Upper lobe of left lung (tissue), 6 donors: ENCODE measurements around the gene ELF1. TPM values are rescaled to one million over a fixed set of nuclear protein-coding genes. Genes with fewer than 3 reads are reported as not detected.
A peak's percentile ranks its signal among the peaks of the same experiment; 100 is the strongest.

ENCODE experiments used
- ATAC-seq, 2 donors: fragments of 200-7000 bp; cut with Tn5 transposase; one replicate each; pipeline ENCODE4 v1.9.1; 2022; ENCODE audit warnings: mild to moderate bottlenecking in 2 of 2, moderate library complexity in 2 of 2; ENCODE audit not compliant: low FRiP score in 2 of 2
- DNase-seq, 2 donors: peaks; one replicate each; pipeline ENCODE4 v3.0.0-alpha.2; 2019 to 2020
- H3K27ac ChIP-seq, 4 donors: fragments of 200-600 bp; sonication (generic); one replicate each; pipeline ENCODE4 v1.5.1; 2016 to 2019
- H3K27me3 ChIP-seq, 4 donors: fragments of 200-600 bp; sonication (generic); one replicate each; pipeline ENCODE4 v1.5.1; 2017 to 2019
- H3K36me3 ChIP-seq, 4 donors: fragments of 200-600 bp; sonication (generic); one replicate each; pipeline ENCODE4 v1.5.1; 2016 to 2019
- H3K4me1 ChIP-seq, 4 donors: fragments of 200-600 bp; sonication (generic); one replicate each; pipeline ENCODE4 v1.5.1; 2018 to 2019
- H3K4me3 ChIP-seq, 4 donors: fragments of 200-600 bp; sonication (generic); one replicate each; pipeline ENCODE4 v1.5.1; 2017 to 2019; ENCODE audit warnings: mild to moderate bottlenecking in 2 of 4, moderate library complexity in 1 of 4
- H3K9me3 ChIP-seq, 4 donors: fragments of 200-600 bp; sonication (generic); one replicate each; pipeline ENCODE4 v1.5.1; 2018 to 2019
- EP300 ChIP-seq, 4 donors: sonication (generic); formaldehyde crosslinking; IDR thresholded peaks; one replicate each; pipeline ENCODE4 v1.5.1; 2017; ENCODE audit warnings: antibody characterized with exemption in 4 of 4, control low read depth in 2 of 4
- POLR2A ChIP-seq, 4 donors: fragments of 450-650 bp; IDR thresholded peaks; one replicate each; pipeline ENCODE4 v1.5.1; 2016 to 2017; ENCODE audit warnings: antibody characterized with exemption in 4 of 4, mild to moderate bottlenecking in 2 of 4
- POLR2AphosphoS5 ChIP-seq, 2 donors: sonication (generic); formaldehyde crosslinking; IDR thresholded peaks; one replicate each; pipeline ENCODE4 v1.5.1; 2017; ENCODE audit warnings: antibody characterized with exemption in 2 of 2
- WGBS, 2 donors: methylation state at CpG; one replicate each; pipeline ENCODE4 v1.1.5; 2017 to 2018; 5-methylcytosine and 5-hydroxymethylcytosine counted together
- total RNA-seq, 6 donors: library from RNA; depleted of rRNA in 4 of 6; stranded (reverse); fragments of >200 nt in 4 of 6; gene quantifications; one replicate each; pipeline versions ENCODE4 v1.1.0 to v1.2.1, GENCODE V29; 2016 to 2021
- TF ChIP-seq, protein P1 (sequence below), 6 experiments: fragments of 450-650 bp in 4 of 6; fragments of 200-600 bp in 2 of 6; sonication (generic) in 2 of 6; IDR thresholded peaks; one replicate each; pipeline ENCODE4 v1.5.1; 2016 to 2019; ENCODE audit warnings: antibody characterized with exemption in 6 of 6
- donor health status: DM: no; HTN: no; CAD: no; lungs with moderate emphysema.
- donor health status: DM: no; HTN: yes; CAD: no; lungs with severe emphysema.

ELF1 gene
- total RNA-seq, 6 donors from 2014 or later, result 52.6 to 134 (median 78.6) TPM

DNA sequence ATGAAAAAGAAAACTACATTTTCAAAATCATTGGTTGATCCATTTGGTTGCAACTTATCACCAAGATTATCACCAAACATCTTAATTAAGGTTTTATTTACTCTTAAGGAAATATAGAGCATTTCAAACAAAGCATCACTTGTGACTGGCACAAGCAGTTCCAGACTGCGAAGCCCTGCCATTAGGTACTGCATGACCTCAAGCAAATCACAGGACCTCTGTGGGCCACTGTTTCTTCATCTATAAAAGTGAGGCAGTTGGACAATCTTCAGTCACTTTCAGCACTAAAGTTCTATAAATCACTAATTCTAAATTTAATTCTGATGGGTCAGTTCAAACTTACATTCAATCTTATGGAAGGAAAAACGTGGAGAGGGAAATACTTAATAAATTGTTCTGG is 2.0 kb downstream of the ELF1 start:
- Histone ChIP-seq H3K9me3 (no peaks in the 10 kb centered on the region), H3K4me1 (peaks cover 23 to 31% (median 26%) of the 10 kb centered on the region in 4 donors), H3K4me3 (peak overlapping the region in 3 of 4 donors; percentile 30 to 43 (median 39)), H3K27ac (peak overlapping the region; percentile 84 to 91 (median 86)), H3K27me3 (no peaks in the 10 kb centered on the region), H3K36me3 (no peaks in the 10 kb centered on the region)
- peak in 1 of 2 donors; percentile 79 for DNase-seq
- ATAC-seq, result peak in 1 of 2 donors; percentile 48
- peak in 1 of 4 donors; percentile 58 for TF ChIP-seq POLR2A (IDR thresholded peaks at IDR 0.05)
- TF ChIP-seq EP300 (IDR thresholded peaks at IDR 0.05), result no peak
- WGBS, 2 donors, result 19 to 41% methylated on average over 2 of the region's 2 CpGs

DNA sequence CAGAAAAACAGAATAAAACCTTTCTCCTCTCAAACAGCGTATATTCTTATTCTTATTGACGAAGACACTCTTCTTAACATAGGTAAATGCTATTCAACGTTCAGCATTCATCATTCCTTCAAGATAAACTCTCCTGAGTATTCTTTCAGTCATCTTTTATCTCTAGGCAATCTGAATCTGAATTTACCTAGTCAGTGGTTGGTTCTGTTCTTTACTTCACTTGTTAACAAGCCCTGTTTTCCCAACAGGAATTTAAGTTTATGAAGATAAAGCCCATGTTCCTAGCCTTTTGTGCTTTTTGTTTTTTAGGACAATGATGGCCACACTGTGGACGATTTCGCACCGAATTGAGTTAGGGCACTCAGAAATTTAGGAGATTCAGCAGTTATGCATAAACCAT is 3.2 kb downstream of the ELF1 start:
- WGBS, 2 donors, result 70 to 80% methylated on average over 6 of the region's 6 CpGs
- ATAC-seq (no peak), DNase-seq (no peak)
- no peaks in the 10 kb centered on the region for H3K9me3 ChIP-seq
- H3K27me3 ChIP-seq, result no peaks in the 10 kb centered on the region
- H3K27ac ChIP-seq, result peak overlapping the region in 2 of 4 donors; percentile 20 to 55
- H3K4me3 ChIP-seq, result peak overlapping the region in 1 of 4 donors; percentile 24
- peaks cover 29 to 36% (median 31%) of the 10 kb centered on the region in 4 donors for H3K4me1 ChIP-seq
- H3K36me3 ChIP-seq, result no peaks in the 10 kb centered on the region
- no peak for TF ChIP-seq POLR2A (IDR thresholded peaks at IDR 0.05)
- TF ChIP-seq, protein P1, sequence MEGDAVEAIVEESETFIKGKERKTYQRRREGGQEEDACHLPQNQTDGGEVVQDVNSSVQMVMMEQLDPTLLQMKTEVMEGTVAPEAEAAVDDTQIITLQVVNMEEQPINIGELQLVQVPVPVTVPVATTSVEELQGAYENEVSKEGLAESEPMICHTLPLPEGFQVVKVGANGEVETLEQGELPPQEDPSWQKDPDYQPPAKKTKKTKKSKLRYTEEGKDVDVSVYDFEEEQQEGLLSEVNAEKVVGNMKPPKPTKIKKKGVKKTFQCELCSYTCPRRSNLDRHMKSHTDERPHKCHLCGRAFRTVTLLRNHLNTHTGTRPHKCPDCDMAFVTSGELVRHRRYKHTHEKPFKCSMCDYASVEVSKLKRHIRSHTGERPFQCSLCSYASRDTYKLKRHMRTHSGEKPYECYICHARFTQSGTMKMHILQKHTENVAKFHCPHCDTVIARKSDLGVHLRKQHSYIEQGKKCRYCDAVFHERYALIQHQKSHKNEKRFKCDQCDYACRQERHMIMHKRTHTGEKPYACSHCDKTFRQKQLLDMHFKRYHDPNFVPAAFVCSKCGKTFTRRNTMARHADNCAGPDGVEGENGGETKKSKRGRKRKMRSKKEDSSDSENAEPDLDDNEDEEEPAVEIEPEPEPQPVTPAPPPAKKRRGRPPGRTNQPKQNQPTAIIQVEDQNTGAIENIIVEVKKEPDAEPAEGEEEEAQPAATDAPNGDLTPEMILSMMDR (IDR thresholded peaks at IDR 0.05), result no peak
- TF ChIP-seq POLR2AphosphoS5 (IDR thresholded peaks at IDR 0.05), result no peak
- TF ChIP-seq EP300 (IDR thresholded peaks at IDR 0.05), result no peak

DNA sequence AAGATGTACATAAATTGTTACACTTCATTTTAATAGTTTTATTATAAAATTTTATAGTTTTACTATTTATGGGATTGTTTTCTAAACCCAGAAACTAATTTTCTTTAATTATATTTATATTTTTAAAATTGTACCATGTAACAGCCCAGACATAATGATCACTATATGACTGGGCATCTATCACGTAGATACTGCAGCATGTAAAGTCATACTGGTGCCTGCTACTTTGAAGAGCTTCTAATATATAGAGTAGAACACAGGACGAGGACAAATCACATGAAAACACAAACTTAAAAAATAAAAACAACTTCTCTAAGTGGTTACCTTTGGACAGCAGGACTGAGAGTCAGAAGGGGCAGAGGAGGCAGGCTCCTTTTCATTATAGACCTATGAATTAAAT is 5.3 kb downstream of the ELF1 start:
- Histone ChIP-seq H3K27ac (no peak overlapping the region), H3K27me3 (no peaks in the 10 kb centered on the region), H3K36me3 (no peaks in the 10 kb centered on the region), H3K4me3 (no peak overlapping the region), H3K4me1 (peaks cover 16 to 33% (median 25%) of the 10 kb centered on the region in 4 donors), H3K9me3 (no peaks in the 10 kb centered on the region)
- no peak for DNase-seq
- no peak for TF ChIP-seq EP300 (IDR thresholded peaks at IDR 0.05)
- no peak for TF ChIP-seq POLR2AphosphoS5 (IDR thresholded peaks at IDR 0.05)
- TF ChIP-seq, protein P1 (IDR thresholded peaks at IDR 0.05), result no peak
- no peak for TF ChIP-seq POLR2A (IDR thresholded peaks at IDR 0.05)
- ATAC-seq, result no peak
- 67 to 71% methylated on average over 2 of the region's 2 CpGs for WGBS, 2 donors

GRCh38 chr13:41012536-41012935 is 6.6 kb downstream of the ELF1 start:
- no peak for DNase-seq
- WGBS, 2 donors, result 63 to 86% methylated on average over 2 of the region's 2 CpGs
- Histone ChIP-seq H3K36me3 (no peaks in the 10 kb centered on the region), H3K27ac (no peak overlapping the region), H3K27me3 (no peaks in the 10 kb centered on the region), H3K4me3 (no peak overlapping the region), H3K9me3 (no peaks in the 10 kb centered on the region), H3K4me1 (peaks cover 28 to 44% (median 36%) of the 10 kb centered on the region in 4 donors)
- TF ChIP-seq, protein P1 (IDR thresholded peaks at IDR 0.05), result no peak
- no peak for TF ChIP-seq EP300 (IDR thresholded peaks at IDR 0.05)
- no peak for TF ChIP-seq POLR2A (IDR thresholded peaks at IDR 0.05)
- no peak for TF ChIP-seq POLR2AphosphoS5 (IDR thresholded peaks at IDR 0.05)
- ATAC-seq, result no peak

DNA sequence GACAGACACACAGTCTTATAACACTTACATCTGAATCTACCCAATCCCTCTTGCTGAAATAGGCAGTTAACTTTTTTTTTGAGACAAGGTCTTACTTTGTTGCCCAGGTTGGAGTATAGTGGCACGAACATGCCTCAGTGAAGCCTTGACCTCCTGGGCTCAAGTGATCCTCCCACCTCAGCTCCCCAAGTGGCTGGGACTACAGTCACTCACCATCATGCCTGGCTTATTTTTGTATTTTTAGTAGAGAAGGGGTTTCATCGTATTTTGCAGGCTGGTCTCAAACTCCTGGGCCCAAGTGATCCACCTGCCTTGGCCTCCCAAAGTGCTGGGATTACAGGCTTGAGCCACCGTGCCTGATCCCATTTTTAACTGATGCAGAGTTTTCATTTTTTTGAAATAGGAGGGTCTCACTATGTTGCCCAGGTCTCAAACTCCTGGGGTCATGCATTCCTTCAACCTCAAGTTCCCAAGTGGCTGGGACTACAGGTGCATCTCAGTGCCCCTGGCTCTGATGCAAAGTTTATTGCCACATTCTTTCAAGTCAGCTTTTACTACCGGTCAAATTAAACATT is 7.6 kb downstream of the ELF1 start:
- DNase-seq, result no peak
- H3K4me1 ChIP-seq, result peaks cover 29 to 55% (median 36%) of the 10 kb centered on the region in 4 donors
- H3K27me3 ChIP-seq, result no peaks in the 10 kb centered on the region
- no peak for TF ChIP-seq POLR2AphosphoS5 (IDR thresholded peaks at IDR 0.05)
- TF ChIP-seq POLR2A (IDR thresholded peaks at IDR 0.05), result no peak
- TF ChIP-seq, protein P1 (IDR thresholded peaks at IDR 0.05), result no peak
- TF ChIP-seq EP300 (IDR thresholded peaks at IDR 0.05), result no peak
- no peaks in the 10 kb centered on the region for H3K36me3 ChIP-seq
- no peak for ATAC-seq
- H3K27ac ChIP-seq, result no peak overlapping the region
- 72 to 84% methylated on average over 4 of the region's 4 CpGs for WGBS, 2 donors
- H3K9me3 ChIP-seq, result no peaks in the 10 kb centered on the region
- no peak overlapping the region for H3K4me3 ChIP-seq
